HepG2 (cell line): ENCODE results near the gene ZNF500. TPM values are rescaled to one million over a fixed set of nuclear protein-coding genes. Genes with fewer than 3 reads are reported as not detected.

Experiments
- AFF4 ChIP-seq: sonication (generic); formaldehyde crosslinking; IDR thresholded peaks from 2 replicates; pipeline ENCODE4 v1.4.0; 2020; ENCODE audit warnings: missing genetic modification reagents
- ELF3 ChIP-seq: IDR thresholded peaks from 2 replicates; pipeline ENCODE4 v1.6.1; 2016; ENCODE audit warnings: missing genetic modification reagents, missing compliant biosample characterization
- KLF11 ChIP-seq: IDR thresholded peaks from 2 replicates; pipeline ENCODE4 v1.6.1; 2016; ENCODE audit warnings: missing compliant biosample characterization
- LCORL ChIP-seq, 2 experiments: fragments of 450-650 bp in 1 of 2; sonication (generic) in 1 of 2; formaldehyde crosslinking in 1 of 2; IDR thresholded peaks; 2 replicates each; pipeline versions ENCODE4 v1.5.0 to v1.6.1; 2017 to 2020; ENCODE audit warnings: antibody characterized with exemption in 1 of 2, missing genetic modification reagents in 1 of 2
- NFATC3 ChIP-seq: sonication (generic); formaldehyde crosslinking; IDR thresholded peaks from 2 replicates; pipeline ENCODE4 v1.5.1; 2020; ENCODE audit warnings: mild to moderate bottlenecking, missing genetic modification reagents
- PHB2 ChIP-seq: fragments of 450-650 bp; IDR thresholded peaks from 2 replicates; pipeline ENCODE4 v1.6.1; 2018; ENCODE audit not compliant: partially characterized antibody
- PHF20 ChIP-seq: sonication (generic); formaldehyde crosslinking; IDR thresholded peaks from 2 replicates; pipeline ENCODE4 v1.5.0; 2020; ENCODE audit warnings: mild to moderate bottlenecking, missing genetic modification reagents
- SALL1 ChIP-seq: sonication (generic); formaldehyde crosslinking; IDR thresholded peaks from 2 replicates; pipeline ENCODE4 v1.8.0; 2022; ENCODE audit warnings: mild to moderate bottlenecking, missing genetic modification reagents
- ZNF143 ChIP-seq: sonication (generic); formaldehyde crosslinking; IDR thresholded peaks from 2 replicates; pipeline ENCODE4 v1.4.0; 2020; ENCODE audit warnings: missing genetic modification reagents
- ZNF232 ChIP-seq: sonication (generic); formaldehyde crosslinking; IDR thresholded peaks from 2 replicates; pipeline ENCODE4 v1.4.0; 2020; ENCODE audit warnings: missing genetic modification reagents, borderline replicate concordance
- ZNF256 ChIP-seq: sonication (generic); formaldehyde crosslinking; conservative IDR thresholded peaks from 2 replicates; pipeline ENCODE4 v1.4.0; 2020; ENCODE audit warnings: missing genetic modification reagents
- ZNF30 ChIP-seq: sonication (generic); formaldehyde crosslinking; IDR thresholded peaks from 2 replicates; pipeline ENCODE4 v1.5.0; 2020; ENCODE audit warnings: mild to moderate bottlenecking, missing genetic modification reagents
- ZNF556 ChIP-seq: sonication (generic); formaldehyde crosslinking; IDR thresholded peaks from 2 replicates; pipeline ENCODE4 v1.4.0; 2020; ENCODE audit warnings: mild to moderate bottlenecking, missing genetic modification reagents, borderline replicate concordance
- ZNF746 ChIP-seq: sonication (generic); formaldehyde crosslinking; IDR thresholded peaks from 2 replicates; pipeline ENCODE4 v1.8.0; 2022; ENCODE audit warnings: mild to moderate bottlenecking, missing genetic modification reagents
- ZNF772 ChIP-seq: sonication (generic); formaldehyde crosslinking; IDR thresholded peaks from 2 replicates; pipeline ENCODE4 v1.5.0; 2020; ENCODE audit warnings: mild to moderate bottlenecking, missing genetic modification reagents
- ZNF788 ChIP-seq: sonication (generic); formaldehyde crosslinking; IDR thresholded peaks from 2 replicates; pipeline ENCODE4 v1.5.0; 2020; ENCODE audit warnings: mild to moderate bottlenecking, missing genetic modification reagents, borderline replicate concordance
- ZSCAN21 ChIP-seq: sonication (generic); formaldehyde crosslinking; IDR thresholded peaks from 2 replicates; pipeline ENCODE4 v1.8.0; 2022; ENCODE audit warnings: mild to moderate bottlenecking, missing genetic modification reagents, moderate library complexity, borderline replicate concordance
- ZSCAN5A ChIP-seq: sonication (generic); formaldehyde crosslinking; IDR thresholded peaks from 2 replicates; pipeline ENCODE4 v1.8.0; 2022; ENCODE audit warnings: mild to moderate bottlenecking, missing genetic modification reagents, borderline replicate concordance
- polyA plus RNA-seq, 8 experiments: library from polyadenylated mRNA; depleted of rRNA in 3 of 8; stranded (reverse) in 7 of 8; unstranded in 1 of 8; fragments of >200 nt; fragmentation: Illumina TruSeq in 4 of 8; extraction: Trizol in 4 of 8; gene quantifications; 2 replicates each; pipeline versions ENCODE4 v1.2.1 to v1.2.3, GENCODE V29; 2011 to 2016; ENCODE audit warnings: low read depth in 4 of 8, missing spikeins in 1 of 8, mixed read lengths in 1 of 8; ENCODE audit not compliant: insufficient read depth in 1 of 8
- total RNA-seq, 5 experiments: library from RNA; depleted of rRNA; stranded (reverse); fragments of >200 nt; fragmentation: Illumina TruSeq; extraction: Trizol; gene quantifications; 2 replicates each; pipeline ENCODE4 v1.2.3, GENCODE V29; 2016; ENCODE audit warnings: low read depth in 1 of 5
- TF ChIP-seq, protein P1 (sequence below): fragments of 450-650 bp; IDR thresholded peaks from 2 replicates; pipeline ENCODE4 v1.6.1; 2017; ENCODE audit warnings: mild to moderate bottlenecking

The ZNF500 gene
- total and polyA plus RNA-seq, 2 of the 13 experiments (the other 11 are each of a cell fraction or from before 2014, with no cell fraction given), result 6.1 to 12.2 TPM

GRCh38 chr16:4734063-4734729, 32.8 kb downstream of the ZNF500 start, which contains the start of the genes ANKS3 and DNAAF8 (continued):
- TF ChIP-seq AFF4 (CRISPR knock-in tag) (no peak), ZNF256 (0 out of 2 replicates have a peak, but pooled peaks have one; percentile 48), SALL1 (CRISPR knock-in tag) (peak; percentile 79), NFATC3 (CRISPR knock-in tag) (no peak), LCORL (IDR thresholded peaks at IDR 0.05) (no peak), LCORL (CRISPR knock-in tag; IDR thresholded peaks at IDR 0.05) (0 out of 2 replicates have a peak, but pooled peaks have one; percentile 63), PHF20 (CRISPR knock-in tag) (peak; percentile 92), ZNF232 (CRISPR knock-in tag) (no peak), PHB2 (no peak), KLF11 (CRISPR knock-in tag) (peak; percentile 37; the same call in 1 of the 2 replicates), ZNF143 (CRISPR knock-in tag) (peak; percentile 93), ZNF556 (no peak; the same call in 1 of the 2 replicates), ZSCAN5A (CRISPR knock-in tag) (no peak), ZNF746 (CRISPR knock-in tag) (0 out of 2 replicates have a peak, but pooled peaks have one; percentile 17), ZNF788 (CRISPR knock-in tag) (peak; percentile 37; the same call in 1 of the 2 replicates), ZNF772 (CRISPR knock-in tag) (peak; percentile 23; the same call in 1 of the 2 replicates), ELF3 (CRISPR knock-in tag) (peak; percentile 82; the same call in 1 of the 2 replicates), ZSCAN21 (CRISPR knock-in tag) (peak; percentile 74; the same call in 1 of the 2 replicates), ZNF30 (CRISPR knock-in tag) (no peak)
- TF ChIP-seq, protein P1, sequence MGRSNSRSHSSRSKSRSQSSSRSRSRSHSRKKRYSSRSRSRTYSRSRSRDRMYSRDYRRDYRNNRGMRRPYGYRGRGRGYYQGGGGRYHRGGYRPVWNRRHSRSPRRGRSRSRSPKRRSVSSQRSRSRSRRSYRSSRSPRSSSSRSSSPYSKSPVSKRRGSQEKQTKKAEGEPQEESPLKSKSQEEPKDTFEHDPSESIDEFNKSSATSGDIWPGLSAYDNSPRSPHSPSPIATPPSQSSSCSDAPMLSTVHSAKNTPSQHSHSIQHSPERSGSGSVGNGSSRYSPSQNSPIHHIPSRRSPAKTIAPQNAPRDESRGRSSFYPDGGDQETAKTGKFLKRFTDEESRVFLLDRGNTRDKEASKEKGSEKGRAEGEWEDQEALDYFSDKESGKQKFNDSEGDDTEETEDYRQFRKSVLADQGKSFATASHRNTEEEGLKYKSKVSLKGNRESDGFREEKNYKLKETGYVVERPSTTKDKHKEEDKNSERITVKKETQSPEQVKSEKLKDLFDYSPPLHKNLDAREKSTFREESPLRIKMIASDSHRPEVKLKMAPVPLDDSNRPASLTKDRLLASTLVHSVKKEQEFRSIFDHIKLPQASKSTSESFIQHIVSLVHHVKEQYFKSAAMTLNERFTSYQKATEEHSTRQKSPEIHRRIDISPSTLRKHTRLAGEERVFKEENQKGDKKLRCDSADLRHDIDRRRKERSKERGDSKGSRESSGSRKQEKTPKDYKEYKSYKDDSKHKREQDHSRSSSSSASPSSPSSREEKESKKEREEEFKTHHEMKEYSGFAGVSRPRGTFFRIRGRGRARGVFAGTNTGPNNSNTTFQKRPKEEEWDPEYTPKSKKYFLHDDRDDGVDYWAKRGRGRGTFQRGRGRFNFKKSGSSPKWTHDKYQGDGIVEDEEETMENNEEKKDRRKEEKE, result no peak
